ENCODE results near the gene COL5A3.

Gene COL5A3

DNA sequence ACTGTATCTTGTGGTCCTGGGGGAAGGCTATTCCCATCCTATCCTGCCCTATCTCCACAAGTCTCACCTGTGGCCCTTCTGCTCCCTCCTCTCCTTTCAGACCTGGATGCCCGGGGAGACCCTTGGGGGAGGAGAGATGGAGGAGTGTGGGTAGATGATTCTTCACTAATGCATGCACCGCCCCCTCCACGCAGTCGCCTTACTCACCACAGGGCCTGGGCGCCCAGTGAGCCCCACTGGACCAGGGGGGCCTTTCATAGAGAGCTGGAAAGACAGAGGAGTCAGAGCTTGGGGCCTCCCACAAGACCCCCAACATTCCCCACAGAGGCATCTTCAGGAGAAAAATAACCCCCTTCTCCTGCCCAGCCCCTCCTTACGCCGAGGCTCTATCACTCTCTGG lies 14.3 kb downstream of the COL5A3 start:
- Histone ChIP-seq H3K36me3 (ENCODE audit: low read depth) (no peaks in the 10 kb centered on the region), H3K9me3 (ENCODE audit: severe bottlenecking) (no peaks in the 10 kb centered on the region), H3K27ac (ENCODE audit: poor library complexity, severe bottlenecking) (no peak overlapping the region), H3K4me3 (ENCODE audit: severe bottlenecking) (no peak overlapping the region), H3K4me1 (ENCODE audit: insufficient read depth, poor library complexity, severe bottlenecking) (peaks cover 4% of the 10 kb centered on the region), H3K27me3 (ENCODE audit: insufficient read depth, poor library complexity, severe bottlenecking) (no peaks in the 10 kb centered on the region)
- TF ChIP-seq, protein P1, sequence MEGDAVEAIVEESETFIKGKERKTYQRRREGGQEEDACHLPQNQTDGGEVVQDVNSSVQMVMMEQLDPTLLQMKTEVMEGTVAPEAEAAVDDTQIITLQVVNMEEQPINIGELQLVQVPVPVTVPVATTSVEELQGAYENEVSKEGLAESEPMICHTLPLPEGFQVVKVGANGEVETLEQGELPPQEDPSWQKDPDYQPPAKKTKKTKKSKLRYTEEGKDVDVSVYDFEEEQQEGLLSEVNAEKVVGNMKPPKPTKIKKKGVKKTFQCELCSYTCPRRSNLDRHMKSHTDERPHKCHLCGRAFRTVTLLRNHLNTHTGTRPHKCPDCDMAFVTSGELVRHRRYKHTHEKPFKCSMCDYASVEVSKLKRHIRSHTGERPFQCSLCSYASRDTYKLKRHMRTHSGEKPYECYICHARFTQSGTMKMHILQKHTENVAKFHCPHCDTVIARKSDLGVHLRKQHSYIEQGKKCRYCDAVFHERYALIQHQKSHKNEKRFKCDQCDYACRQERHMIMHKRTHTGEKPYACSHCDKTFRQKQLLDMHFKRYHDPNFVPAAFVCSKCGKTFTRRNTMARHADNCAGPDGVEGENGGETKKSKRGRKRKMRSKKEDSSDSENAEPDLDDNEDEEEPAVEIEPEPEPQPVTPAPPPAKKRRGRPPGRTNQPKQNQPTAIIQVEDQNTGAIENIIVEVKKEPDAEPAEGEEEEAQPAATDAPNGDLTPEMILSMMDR (IDR thresholded peaks at IDR 0.05; ENCODE audit: poor library complexity, severe bottlenecking), result no peak
- DNase-seq (ENCODE audit: low spot score) (no peak), ATAC-seq (ENCODE audit: low read depth) (no peak)

DNA sequence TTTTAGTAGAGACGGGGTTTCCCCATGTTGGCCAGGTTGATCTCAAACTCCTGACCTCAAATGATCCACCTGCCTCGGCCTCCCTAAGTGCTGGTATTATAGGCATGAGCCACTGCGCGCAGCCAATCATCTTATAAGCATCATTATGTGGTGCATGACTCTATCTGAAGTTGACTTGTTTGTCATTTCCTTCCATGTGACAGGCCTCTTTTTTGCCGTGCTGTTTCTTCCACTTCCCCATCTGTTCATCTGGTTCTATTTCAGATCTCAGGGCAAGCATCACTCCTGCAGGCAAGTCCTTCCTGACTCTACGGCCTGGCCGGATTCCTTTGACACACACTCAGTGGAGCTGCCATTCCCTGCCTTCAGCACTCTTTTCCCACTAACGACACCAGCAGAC lies 15.2 kb downstream of the COL5A3 start:
- no peaks in the 10 kb centered on the region for H3K36me3 ChIP-seq (ENCODE audit: low read depth)
- H3K9me3 ChIP-seq (ENCODE audit: severe bottlenecking), result no peaks in the 10 kb centered on the region
- H3K4me1 ChIP-seq (ENCODE audit: insufficient read depth, poor library complexity, severe bottlenecking), result no peaks in the 10 kb centered on the region
- H3K4me3 ChIP-seq (ENCODE audit: severe bottlenecking), result no peak overlapping the region
- TF ChIP-seq, protein P1 (IDR thresholded peaks at IDR 0.05; ENCODE audit: poor library complexity, severe bottlenecking), result no peak
- H3K27me3 ChIP-seq (ENCODE audit: insufficient read depth, poor library complexity, severe bottlenecking), result no peaks in the 10 kb centered on the region
- no peak for ATAC-seq (ENCODE audit: low read depth)
- no peak for DNase-seq (ENCODE audit: low spot score)
- no peak overlapping the region for H3K27ac ChIP-seq (ENCODE audit: poor library complexity, severe bottlenecking)

DNA sequence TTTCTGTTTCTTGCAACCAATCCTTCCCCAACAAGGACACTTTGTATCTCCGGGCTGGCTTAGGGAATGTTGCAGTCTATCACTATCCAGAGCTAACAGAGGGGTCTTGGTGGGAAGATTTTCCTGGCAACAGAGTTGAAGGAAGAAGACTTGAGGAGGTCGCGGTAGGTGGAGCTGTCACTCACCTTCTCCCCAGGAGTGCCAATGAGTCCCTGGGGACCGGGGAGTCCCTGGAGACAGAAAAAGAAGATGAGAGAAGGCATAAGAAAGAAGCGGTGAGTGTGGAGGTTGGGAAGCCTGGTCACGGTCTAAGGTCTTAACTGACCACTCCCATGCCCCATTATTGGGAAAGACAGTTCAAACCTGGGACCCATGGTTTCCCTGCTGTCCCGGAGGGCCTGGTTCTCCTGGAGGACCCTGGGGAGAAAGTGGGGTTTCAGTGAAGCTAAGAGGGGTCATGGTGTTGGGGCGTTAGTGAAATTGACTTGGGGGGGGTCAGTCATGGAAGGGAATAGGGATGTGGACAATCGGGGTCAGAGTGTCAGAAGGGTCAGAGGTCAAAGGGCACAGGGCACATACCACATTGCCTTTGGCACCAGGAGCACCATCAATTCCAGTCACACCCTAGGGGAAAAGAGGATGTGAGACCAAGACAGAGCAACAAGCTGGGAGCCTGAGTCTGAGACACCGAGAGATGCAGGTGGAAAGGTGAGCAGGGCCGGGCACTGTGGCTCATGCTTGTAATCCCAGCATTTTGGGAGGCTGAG lies 18.7 kb downstream of the COL5A3 start:
- Histone ChIP-seq H3K36me3 (ENCODE audit: low read depth) (no peaks in the 10 kb centered on the region), H3K27me3 (ENCODE audit: insufficient read depth, poor library complexity, severe bottlenecking) (no peaks in the 10 kb centered on the region), H3K4me1 (ENCODE audit: insufficient read depth, poor library complexity, severe bottlenecking) (no peaks in the 10 kb centered on the region), H3K27ac (ENCODE audit: poor library complexity, severe bottlenecking) (no peak overlapping the region), H3K4me3 (ENCODE audit: severe bottlenecking) (no peak overlapping the region), H3K9me3 (ENCODE audit: severe bottlenecking) (no peaks in the 10 kb centered on the region)
- TF ChIP-seq, protein P1 (IDR thresholded peaks at IDR 0.05; ENCODE audit: poor library complexity, severe bottlenecking), result no peak
- DNase-seq (ENCODE audit: low spot score) (no peak), ATAC-seq (ENCODE audit: low read depth) (no peak)

DNA sequence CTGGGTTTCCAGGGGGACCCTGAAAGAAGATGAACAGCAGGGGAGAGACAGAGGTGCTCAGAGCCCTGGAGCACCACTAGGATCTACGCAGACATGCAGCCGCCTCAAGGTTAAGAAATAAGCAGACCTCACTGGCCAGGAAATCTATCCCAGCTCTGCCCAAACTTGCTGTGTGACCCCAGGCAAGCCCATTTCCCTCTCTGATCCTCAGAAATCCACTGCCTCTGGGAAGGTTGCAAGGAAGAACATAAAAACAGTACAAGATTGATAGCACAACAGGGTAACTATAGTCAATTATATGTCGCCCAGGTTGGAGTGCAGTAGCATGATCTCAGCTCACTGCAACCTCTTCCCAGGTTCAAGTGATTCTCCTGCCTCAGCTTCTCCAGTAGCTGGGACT lies 20.8 kb downstream of the COL5A3 start:
- no peaks in the 10 kb centered on the region for H3K9me3 ChIP-seq (ENCODE audit: severe bottlenecking)
- ATAC-seq (ENCODE audit: low read depth), result no peak
- H3K36me3 ChIP-seq (ENCODE audit: low read depth), result no peaks in the 10 kb centered on the region
- no peaks in the 10 kb centered on the region for H3K27me3 ChIP-seq (ENCODE audit: insufficient read depth, poor library complexity, severe bottlenecking)
- no peaks in the 10 kb centered on the region for H3K4me1 ChIP-seq (ENCODE audit: insufficient read depth, poor library complexity, severe bottlenecking)
- TF ChIP-seq, protein P1 (IDR thresholded peaks at IDR 0.05; ENCODE audit: poor library complexity, severe bottlenecking), result no peak
- no peak overlapping the region for H3K4me3 ChIP-seq (ENCODE audit: severe bottlenecking)
- no peak for DNase-seq (ENCODE audit: low spot score)
- H3K27ac ChIP-seq (ENCODE audit: poor library complexity, severe bottlenecking), result no peak overlapping the region

DNA sequence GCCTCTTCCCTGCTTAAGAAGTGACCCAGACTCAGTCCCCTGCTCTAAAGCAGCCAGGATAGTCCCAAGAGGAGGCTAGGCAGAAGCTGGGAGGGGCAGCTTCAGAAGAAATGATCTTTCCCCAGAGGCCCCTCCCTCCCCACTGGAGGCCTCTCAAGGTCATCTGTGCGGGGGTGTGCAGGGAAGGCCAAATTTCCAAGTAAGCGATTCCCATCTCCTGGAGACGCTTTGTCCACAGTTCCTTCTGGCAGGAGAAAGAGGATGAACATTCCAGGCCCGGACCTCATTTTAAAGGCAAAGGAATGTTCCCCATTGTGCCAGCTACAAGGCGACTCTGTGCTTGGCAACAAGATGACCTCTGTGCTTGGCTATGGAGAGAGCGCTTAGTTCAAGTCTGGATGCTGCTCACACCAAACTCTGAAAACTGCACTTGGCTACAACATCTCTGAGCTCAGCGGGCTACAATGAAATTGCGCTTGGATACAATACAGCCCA lies 23.5 kb downstream of the COL5A3 start:
- DNase-seq (ENCODE audit: low spot score) (no peak), ATAC-seq (ENCODE audit: low read depth) (no peak)
- TF ChIP-seq, protein P1 (IDR thresholded peaks at IDR 0.05; ENCODE audit: poor library complexity, severe bottlenecking), result no peak
- no peaks in the 10 kb centered on the region for H3K27me3 ChIP-seq (ENCODE audit: insufficient read depth, poor library complexity, severe bottlenecking)
- no peaks in the 10 kb centered on the region for H3K36me3 ChIP-seq (ENCODE audit: low read depth)
- H3K4me1 ChIP-seq (ENCODE audit: insufficient read depth, poor library complexity, severe bottlenecking), result no peaks in the 10 kb centered on the region
- no peak overlapping the region for H3K4me3 ChIP-seq (ENCODE audit: severe bottlenecking)
- H3K9me3 ChIP-seq (ENCODE audit: severe bottlenecking), result no peaks in the 10 kb centered on the region
- no peak overlapping the region for H3K27ac ChIP-seq (ENCODE audit: poor library complexity, severe bottlenecking)
